ENCODE results near the gene SLC29A3. TPM values are rescaled to one million over a fixed set of nuclear protein-coding genes. Genes with fewer than 3 reads are reported as not detected.

Gene SLC29A3
- total and polyA plus RNA-seq, 2 donors (not counting 1 experiment from before 2014, with no cell fraction given), result 0.90 to 2.3 TPM

GRCh38 chr10:71277914-71278665, 41.0 kb upstream of the SLC29A3 start:
- TF ChIP-seq CTCF (conservative IDR thresholded peaks at IDR 0.05 in 1 of 2, IDR thresholded peaks at IDR 0.05 in 1 of 2; ENCODE audit: low read depth in 1 of 2, low read length in 2 of 2) (no peak), EZH2 (IDR thresholded peaks at IDR 0.05; ENCODE audit: low read length, missing control alignments) (no peak)
- no peak overlapping the region for H3K4me2 ChIP-seq (ENCODE audit: extremely low read depth, insufficient read depth, low read length)
- H4K20me1 ChIP-seq (ENCODE audit: control insufficient read depth, extremely low read depth, insufficient read depth, low read length), result no peaks in the 10 kb centered on the region
- no peaks in the 10 kb centered on the region for H3K27me3 ChIP-seq (ENCODE audit: control insufficient read depth, insufficient read depth, low read length)
- no peak overlapping the region for H2AFZ ChIP-seq (ENCODE audit: low read length)
- no peaks in the 10 kb centered on the region for H3K79me2 ChIP-seq (ENCODE audit: control insufficient read depth, insufficient read depth, low read length)
- no peaks in the 10 kb centered on the region for H3K36me3 ChIP-seq (ENCODE audit: control insufficient read depth, insufficient read depth, low read length)
- DNase-seq (ENCODE audit: low read depth in 2 of 2), result no peak
- H3K9me3 ChIP-seq (ENCODE audit: control insufficient read depth, insufficient read depth, low read depth, low read length), result no peaks in the 10 kb centered on the region
- no peak overlapping the region for H3K4me3 ChIP-seq (replicated peaks in 1 of 4; ENCODE audit: control extremely low read depth in 1 of 4, insufficient read depth in 1 of 4, low read depth in 3 of 4, low read length in 4 of 4)
- no peak overlapping the region for H3K27ac ChIP-seq (ENCODE audit: insufficient read depth, low read length)
- H3K9ac ChIP-seq (ENCODE audit: insufficient read depth, low read length), result no peak overlapping the region
- no peaks in the 10 kb centered on the region for H3K4me1 ChIP-seq (ENCODE audit: control insufficient read depth, extremely low read depth, insufficient read depth, low read length)

- TF ChIP-seq EZH2 (IDR thresholded peaks at IDR 0.05; ENCODE audit: low read length, missing control alignments) (no peak), CTCF (conservative IDR thresholded peaks at IDR 0.05 in 1 of 2, IDR thresholded peaks at IDR 0.05 in 1 of 2; ENCODE audit: low read depth in 1 of 2, low read length in 2 of 2) (no peak)
- Histone ChIP-seq H4K20me1 (ENCODE audit: control insufficient read depth, extremely low read depth, insufficient read depth, low read length) (no peaks in the 10 kb centered on the region), H2AFZ (ENCODE audit: low read length) (no peak overlapping the region)
Measured at GRCh38 chr10:71278691-71279588, 40.1 kb upstream of the SLC29A3 start.

GRCh38 chr10:71279590-71280170, 39.4 kb upstream of the SLC29A3 start:
- no peaks in the 10 kb centered on the region for H4K20me1 ChIP-seq (ENCODE audit: control insufficient read depth, extremely low read depth, insufficient read depth, low read length)
- DNase-seq (ENCODE audit: low read depth in 2 of 2), result no peak
- H3K9me3 ChIP-seq (ENCODE audit: control insufficient read depth, insufficient read depth, low read depth, low read length), result no peaks in the 10 kb centered on the region
- no peak for TF ChIP-seq CTCF (conservative IDR thresholded peaks at IDR 0.05 in 1 of 2, IDR thresholded peaks at IDR 0.05 in 1 of 2; ENCODE audit: low read depth in 1 of 2, low read length in 2 of 2)
- TF ChIP-seq EZH2 (IDR thresholded peaks at IDR 0.05; ENCODE audit: low read length, missing control alignments), result no peak
- H3K27ac ChIP-seq (ENCODE audit: insufficient read depth, low read length), result no peak overlapping the region
- no peaks in the 10 kb centered on the region for H3K27me3 ChIP-seq (ENCODE audit: control insufficient read depth, insufficient read depth, low read length)
- H3K79me2 ChIP-seq (ENCODE audit: control insufficient read depth, insufficient read depth, low read length), result no peaks in the 10 kb centered on the region
- H3K4me3 ChIP-seq (replicated peaks in 1 of 4; ENCODE audit: control extremely low read depth in 1 of 4, insufficient read depth in 1 of 4, low read depth in 3 of 4, low read length in 4 of 4), result no peak overlapping the region
- H3K9ac ChIP-seq (ENCODE audit: insufficient read depth, low read length), result no peak overlapping the region
- H3K4me1 ChIP-seq (ENCODE audit: control insufficient read depth, extremely low read depth, insufficient read depth, low read length), result no peaks in the 10 kb centered on the region
- no peak overlapping the region for H3K4me2 ChIP-seq (ENCODE audit: extremely low read depth, insufficient read depth, low read length)
- no peak overlapping the region for H2AFZ ChIP-seq (ENCODE audit: low read length)
- no peaks in the 10 kb centered on the region for H3K36me3 ChIP-seq (ENCODE audit: control insufficient read depth, insufficient read depth, low read length)

More at GRCh38 chr10:71278691-71279588, 40.1 kb upstream of the SLC29A3 start:
- Histone ChIP-seq H3K36me3 (ENCODE audit: control insufficient read depth, insufficient read depth, low read length) (no peaks in the 10 kb centered on the region), H3K9ac (ENCODE audit: insufficient read depth, low read length) (no peak overlapping the region), H3K27ac (ENCODE audit: insufficient read depth, low read length) (no peak overlapping the region), H3K9me3 (ENCODE audit: control insufficient read depth, insufficient read depth, low read depth, low read length) (no peaks in the 10 kb centered on the region), H3K4me1 (ENCODE audit: control insufficient read depth, extremely low read depth, insufficient read depth, low read length) (no peaks in the 10 kb centered on the region), H3K27me3 (ENCODE audit: control insufficient read depth, insufficient read depth, low read length) (no peaks in the 10 kb centered on the region), H3K4me2 (ENCODE audit: extremely low read depth, insufficient read depth, low read length) (no peak overlapping the region), H3K4me3 (replicated peaks in 1 of 4; ENCODE audit: control extremely low read depth in 1 of 4, insufficient read depth in 1 of 4, low read depth in 3 of 4, low read length in 4 of 4) (no peak overlapping the region), H3K79me2 (ENCODE audit: control insufficient read depth, insufficient read depth, low read length) (no peaks in the 10 kb centered on the region)
- DNase-seq (ENCODE audit: low read depth in 2 of 2), result no peak
